ENCODE measurements around the gene ERF. TPM values are rescaled to one million over a fixed set of nuclear protein-coding genes. Genes with fewer than 3 reads are reported as not detected.

Gene ERF
- polyA plus RNA-seq, 3 donors = 16.5 to 64.6 (median 33.4) TPM

- no peak overlapping the region for H3K27ac ChIP-seq (ENCODE audit: low read depth, low read length)
- 91 to 95% (median 92%) methylated on average over 10 of the region's 10 CpGs for WGBS, 3 donors
These were observed 22.5 kb downstream of the ERF start for GRCh38 chr19:42232435-42232834.

- no peak overlapping the region for H3K27ac ChIP-seq (ENCODE audit: low read depth, low read length)
- 77 to 86% (median 84%) methylated on average over 4 of the region's 4 CpGs for WGBS, 3 donors
These were observed 24.4 kb downstream of the ERF start for GRCh38 chr19:42230571-42230970.

GRCh38 chr19:42229855-42230351 is 25.0 kb downstream of the ERF start:
- H3K27ac ChIP-seq (ENCODE audit: low read depth, low read length) = no peak overlapping the region
- 21 to 48% (median 41%) methylated on average over 8 of the region's 8 CpGs for WGBS, 3 donors

- WGBS, 3 donors = 66 to 80% (median 79%) methylated on average over 4 of the region's 4 CpGs
- H3K27ac ChIP-seq (ENCODE audit: low read depth, low read length) = no peak overlapping the region
These were observed 25.6 kb downstream of the ERF start for GRCh38 chr19:42229301-42229854.

- WGBS, 3 donors = 56 to 80% (median 79%) methylated on average over 4 of the region's 4 CpGs
- no peak overlapping the region for H3K27ac ChIP-seq (ENCODE audit: low read depth, low read length)
These were observed 26.3 kb downstream of the ERF start for GRCh38 chr19:42228641-42229040.

- no peak overlapping the region for H3K27ac ChIP-seq (ENCODE audit: low read depth, low read length)
- 88 to 100% (median 96%) methylated on average over 1 of the region's 1 CpG for WGBS, 3 donors
These were observed 28.0 kb downstream of the ERF start for GRCh38 chr19:42226886-42227285.

GRCh38 chr19:42225718-42226292 is 29.1 kb downstream of the ERF start:
- 95 to 97% (median 95%) methylated on average over 33 of the region's 33 CpGs for whole genome bisulfite sequencing, 3 donors
- no peak overlapping the region for H3K27ac ChIP-seq (ENCODE audit: low read depth, low read length)

GRCh38 chr19:42224940-42225717 is 29.8 kb downstream of the ERF start:
- H3K27ac ChIP-seq (ENCODE audit: low read depth, low read length) = no peak overlapping the region
- 94 to 96% (median 95%) methylated on average over 36 to 37 of the region's 37 CpGs for WGBS, 3 donors

GRCh38 chr19:42220751-42221097 is 34.2 kb downstream of the ERF start:
- 2 to 3% (median 2%) methylated on average over 6 of the region's 6 CpGs for whole genome bisulfite sequencing, 3 donors
- no peak overlapping the region for H3K27ac ChIP-seq (ENCODE audit: low read depth, low read length)

GRCh38 chr19:42219812-42220750 is 34.8 kb downstream of the ERF start, which contains the start of gene ZNF526:
Gene ZNF526, plus strand, starts transcription at chr19:42220312. Its CDS starts 4,092 bp downstream, at chr19:42224404.
- WGBS, 3 donors = 0 to 1% (median 1%) methylated on average over 51 to 53 of the region's 53 CpGs
- H3K27ac ChIP-seq (ENCODE audit: low read depth, low read length) = no peak within 1 kb of the TSS

GRCh38 chr19:42217520-42218437 is 37.1 kb downstream of the ERF start, which contains the start of gene DEDD2:
Gene DEDD2, minus strand, starts transcription at chr19:42217677. Its CDS starts 670 bp downstream, at chr19:42217007.
- WGBS, 3 donors = 16 to 17% (median 16%) methylated on average over 57 of the region's 57 CpGs
- peak within 1 kb of the TSS; percentile 38 for H3K27ac ChIP-seq (ENCODE audit: low read depth, low read length)

- 1 to 4% (median 3%) methylated on average over 64 to 79 of the region's 79 CpGs for WGBS, 3 donors
These were observed 38.0 kb downstream of the ERF start for GRCh38 chr19:42216653-42217519.

GRCh38 chr19:42214810-42215485 is 40.0 kb downstream of the ERF start:
- 63 to 75% (median 75%) methylated on average over 11 of the region's 11 CpGs for WGBS, 3 donors
- H3K27ac ChIP-seq (ENCODE audit: low read depth, low read length) = no peak overlapping the region

More at GRCh38 chr19:42216653-42217519, 38.0 kb downstream of the ERF start:
- H3K27ac ChIP-seq (ENCODE audit: low read depth, low read length) = no peak overlapping the region

- WGBS, 3 donors = 73 to 84% (median 77%) methylated on average over 1 of the region's 1 CpG
- no peak overlapping the region for H3K27ac ChIP-seq (ENCODE audit: low read depth, low read length)
These were observed 42.0 kb downstream of the ERF start for GRCh38 chr19:42212886-42213285.

- WGBS, 3 donors = 50 to 95% (median 87%) methylated on average over 11 of the region's 11 CpGs
- no peak overlapping the region for H3K27ac ChIP-seq (ENCODE audit: low read depth, low read length)
These were observed 46.3 kb downstream of the ERF start for GRCh38 chr19:42208612-42209011.

GRCh38 chr19:42207767-42208271 is 47.1 kb downstream of the ERF start:
- 64 to 89% (median 73%) methylated on average over 6 of the region's 6 CpGs for WGBS, 3 donors
- no peak overlapping the region for H3K27ac ChIP-seq (ENCODE audit: low read depth, low read length)
